Prostate gland (tissue), 2 donors: ENCODE data around the gene TTC38.

ENCODE experiments used
- CTCF ChIP-seq, 4 experiments: fragments of 200-600 bp in 2 of 4; fragments of 450-650 bp in 2 of 4; sonication (generic) in 2 of 4; IDR thresholded peaks; 1 replicate in 3 of 4; 2 replicates in 1 of 4; pipeline ENCODE4 v1.5.1; 2016 to 2019; ENCODE audit warnings: antibody characterized with exemption in 4 of 4, mild to moderate bottlenecking in 2 of 4, moderate library complexity in 2 of 4
- POLR2AphosphoS5 ChIP-seq: sonication (generic); formaldehyde crosslinking; IDR thresholded peaks from one replicate; pipeline ENCODE4 v1.6.1; 2017; ENCODE audit warnings: antibody characterized with exemption

GRCh38 chr22:46322711-46323110, 54.9 kb downstream of the TTC38 start:
- TF ChIP-seq CTCF (IDR thresholded peaks at IDR 0.05) (no peak), POLR2AphosphoS5 (no peak)
